ENCODE results near the gene UBE2Q1. TPM values are rescaled to one million over a fixed set of nuclear protein-coding genes. Genes with fewer than 3 reads are reported as not detected.

The UBE2Q1 gene
- total and polyA plus RNA-seq, 2 of the 4 experiments (the other 2 are of a cell fraction): 20.6 to 24.7 TPM

DNA sequence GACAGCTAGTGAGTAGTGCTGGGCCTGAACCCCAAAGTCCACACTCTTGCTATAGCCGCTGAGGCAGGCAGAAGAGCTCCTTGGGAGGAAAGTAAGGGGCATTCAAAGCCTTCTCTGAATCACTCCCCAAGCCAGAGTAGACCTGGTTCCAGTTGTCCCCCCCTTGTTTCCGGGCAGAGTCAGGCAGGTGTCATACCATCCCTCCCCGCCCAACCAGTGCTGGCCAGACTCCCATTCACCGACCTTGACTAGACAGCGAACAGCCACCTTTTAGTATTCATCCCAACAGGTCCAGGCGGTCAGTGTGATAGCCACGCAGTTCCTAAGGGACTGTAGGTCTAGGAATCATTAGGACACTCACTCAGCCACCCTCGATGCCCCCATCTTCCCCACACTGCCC lies 20.9 kb upstream of the UBE2Q1 start:
- Histone ChIP-seq H3K9ac (ENCODE audit: low read depth, low read length) (no peak overlapping the region), H2AFZ (replicated peaks; ENCODE audit: low read length, poor library complexity) (no peak overlapping the region), H3K18ac (ENCODE audit: low read depth, low read length) (no peak overlapping the region), H3K56ac (ENCODE audit: extremely low read depth, insufficient read depth, low read length) (no peak overlapping the region), H2AK5ac (ENCODE audit: low read depth, low read length) (no peak overlapping the region), H2BK5ac (ENCODE audit: low read depth, low read length, poor library complexity, severe bottlenecking) (no peak overlapping the region), H3K9me1 (ENCODE audit: insufficient read depth, low read length) (peaks cover 15% of the 10 kb centered on the region), H3K14ac (replicated peaks; ENCODE audit: low read depth, low read length) (no peak overlapping the region), H4K91ac (ENCODE audit: insufficient read depth, low read depth, low read length) (no peak overlapping the region), H4K5ac (ENCODE audit: low read depth, low read length) (no peak overlapping the region), H2BK15ac (ENCODE audit: low read depth, low read length) (no peak overlapping the region), H2BK120ac (ENCODE audit: low read depth, low read length) (no peak overlapping the region), H3K79me1 (ENCODE audit: low read depth in 1 of 2, low read length in 2 of 2) (peaks cover 0 to 17% of the 10 kb centered on the region in 2 experiments; a peak in 2 of 4 replicates), H4K20me1 (ENCODE audit: insufficient read depth, low read length) (peaks cover 28% of the 10 kb centered on the region), H3K23ac (ENCODE audit: low read depth, low read length) (no peak overlapping the region), H3K4ac (ENCODE audit: low read depth, low read length) (no peak overlapping the region), H3K4me3 (ENCODE audit: insufficient read depth, low read depth, low read length) (no peak overlapping the region), H3K4me2 (ENCODE audit: low read depth, low read length) (no peak overlapping the region), H3K9me3 (ENCODE audit: control insufficient read depth, insufficient read depth, low read length) (no peaks in the 10 kb centered on the region), H3K36me3 (ENCODE audit: control insufficient read depth, insufficient read depth, low read length) (peaks cover 56% of the 10 kb centered on the region), H3K4me1 (ENCODE audit: control insufficient read depth, insufficient read depth, low read length) (peaks cover 7% of the 10 kb centered on the region), H3K27me3 (ENCODE audit: control insufficient read depth, insufficient read depth, low read length) (no peaks in the 10 kb centered on the region), H2AK9ac (replicated peaks; ENCODE audit: low read depth, low read length, poor library complexity) (no peak overlapping the region), H4K8ac (ENCODE audit: low read depth in 2 of 2, low read length in 2 of 2) (no peak overlapping the region), H2BK20ac (ENCODE audit: low read depth, low read length) (no peak overlapping the region), H3K27ac (ENCODE audit: insufficient read depth, low read length) (no peak overlapping the region)
- ChIA-PET CTCF (no interaction called here), POLR2A (ENCODE audit: unreplicated experiment) (no interaction called here)
- intact Hi-C loops (cut with micrococcal nuclease): no loop called here
- BruUV-seq (replicated peaks): no TSS peak
- dilution Hi-C loops (cut with HindIII; ENCODE audit: low sequenced_read_pairs, unreplicated experiment): no loop called here
- ATAC-seq (ENCODE audit: low read depth): no peak
- no peak for TF ChIP-seq CEBPB (IDR thresholded peaks at IDR 0.05; ENCODE audit: low read depth, low read length)
- TF ChIP-seq NFE2L2 (IDR thresholded peaks at IDR 0.05; ENCODE audit: low read depth, low read length): no peak
- no peak for TF ChIP-seq RFX5 (IDR thresholded peaks at IDR 0.05; ENCODE audit: low read depth, low read length)
- no peak for TF ChIP-seq CHD1 (IDR thresholded peaks at IDR 0.05; ENCODE audit: low read depth, low read length)
- no peak for TF ChIP-seq SMC3 (IDR thresholded peaks at IDR 0.05; ENCODE audit: low read depth, low read length)
- TF ChIP-seq FOS (IDR thresholded peaks at IDR 0.05; ENCODE audit: low read depth, low read length): no peak
- TF ChIP-seq POLR2A (IDR thresholded peaks at IDR 0.05; ENCODE audit: low read depth, low read length): no peak
- no peak for TF ChIP-seq RAD21 (IDR thresholded peaks at IDR 0.05; ENCODE audit: low read length)
- TF ChIP-seq, protein P1, sequence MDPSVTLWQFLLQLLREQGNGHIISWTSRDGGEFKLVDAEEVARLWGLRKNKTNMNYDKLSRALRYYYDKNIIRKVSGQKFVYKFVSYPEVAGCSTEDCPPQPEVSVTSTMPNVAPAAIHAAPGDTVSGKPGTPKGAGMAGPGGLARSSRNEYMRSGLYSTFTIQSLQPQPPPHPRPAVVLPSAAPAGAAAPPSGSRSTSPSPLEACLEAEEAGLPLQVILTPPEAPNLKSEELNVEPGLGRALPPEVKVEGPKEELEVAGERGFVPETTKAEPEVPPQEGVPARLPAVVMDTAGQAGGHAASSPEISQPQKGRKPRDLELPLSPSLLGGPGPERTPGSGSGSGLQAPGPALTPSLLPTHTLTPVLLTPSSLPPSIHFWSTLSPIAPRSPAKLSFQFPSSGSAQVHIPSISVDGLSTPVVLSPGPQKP (IDR thresholded peaks at IDR 0.05; ENCODE audit: borderline replicate concordance, low read depth, low read length): no peak
- no peak for TF ChIP-seq RCOR1 (IDR thresholded peaks at IDR 0.05; ENCODE audit: insufficient replicate concordance, low read length)
- no peak for TF ChIP-seq MXI1 (IDR thresholded peaks at IDR 0.05; ENCODE audit: borderline replicate concordance, low read depth, low read length)
- TF ChIP-seq MAFK (IDR thresholded peaks at IDR 0.05; ENCODE audit: low read depth, low read length): no peak
- TF ChIP-seq MAZ (IDR thresholded peaks at IDR 0.05; ENCODE audit: borderline replicate concordance, low read depth, low read length): no peak
- TF ChIP-seq CTCF (conservative IDR thresholded peaks at IDR 0.05; ENCODE audit: low read depth, low read length): no peak
- TF ChIP-seq BHLHE40 (IDR thresholded peaks at IDR 0.05; ENCODE audit: low read depth, low read length): no peak
- no peak for TF ChIP-seq USF2 (IDR thresholded peaks at IDR 0.05; ENCODE audit: low read depth, low read length)
- 90% methylated on average over 2 of the region's 8 CpGs; no CpG with 5 or more reads in 1 of the 2 experiments for WGBS, 2 experiments (ENCODE audit: extremely low coverage in 2 of 2, insufficient read length in 1 of 2)
- DNase-seq: no peak
- in situ Hi-C loops (cut with MboI; ENCODE audit: low sequenced_read_pairs): no loop called here

Measured in IMR-90 (cell line).